Ammon's horn (tissue), 1 donor: ENCODE data around the gene SYNJ1.
A peak's percentile ranks its signal among the peaks of the same experiment; 100 is the strongest.
"Not testable (repeated sequence)": the region's sequence is repeated elsewhere in the genome, so short reads cannot be mapped to it uniquely, and the experiment has no call there.

ENCODE experiments used
- DNase-seq: peaks from one replicate; pipeline ENCODE4 v3.0.0-alpha.2; 2016; ENCODE audit warnings: low spot score

SYNJ1 gene

DNA sequence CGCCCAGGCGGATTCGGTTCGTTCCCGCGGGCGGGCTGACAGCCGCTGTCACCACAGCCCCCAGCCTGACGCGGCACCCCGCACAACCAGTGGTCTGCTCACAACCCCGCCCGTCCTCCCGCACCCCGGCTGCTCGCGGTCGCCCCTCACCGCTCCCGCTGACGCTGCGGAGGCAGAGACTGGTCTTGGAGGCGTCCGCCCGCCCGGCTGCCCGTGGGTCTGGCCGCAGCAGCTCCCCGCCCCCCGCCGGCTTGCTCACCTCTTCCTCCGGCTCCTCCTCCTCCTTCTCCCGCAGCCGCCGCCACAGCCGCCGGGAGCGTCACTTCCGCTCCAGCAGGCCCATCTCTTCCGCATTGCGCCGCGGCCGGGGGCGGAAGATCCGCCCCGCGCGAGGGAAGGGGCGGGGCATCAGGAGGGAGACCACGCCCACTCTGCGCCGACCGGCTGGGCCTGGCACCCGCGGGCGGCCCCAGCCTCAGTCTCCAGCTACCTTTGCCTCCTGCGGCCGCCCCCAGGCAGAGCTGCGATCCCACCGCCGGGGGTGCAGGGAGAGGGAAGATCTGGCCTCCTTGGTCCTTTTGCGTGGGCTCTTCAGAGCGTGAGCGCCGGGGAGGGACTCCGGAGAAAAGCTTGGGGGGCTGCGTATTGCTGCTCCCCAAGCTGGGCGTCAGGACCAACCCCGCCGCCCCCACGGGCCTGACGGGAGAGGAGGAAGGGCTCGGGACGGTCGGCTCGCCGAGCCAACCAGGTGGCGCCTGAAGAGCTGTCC lies at the start of gene SYNJ1:
TSS of gene SYNJ1 (minus strand) at position 327 of the 769 bp plus-strand sequence. CDS start 1,118 bp downstream, outside the sequence.
- peak; percentile 98 for DNase-seq

DNA sequence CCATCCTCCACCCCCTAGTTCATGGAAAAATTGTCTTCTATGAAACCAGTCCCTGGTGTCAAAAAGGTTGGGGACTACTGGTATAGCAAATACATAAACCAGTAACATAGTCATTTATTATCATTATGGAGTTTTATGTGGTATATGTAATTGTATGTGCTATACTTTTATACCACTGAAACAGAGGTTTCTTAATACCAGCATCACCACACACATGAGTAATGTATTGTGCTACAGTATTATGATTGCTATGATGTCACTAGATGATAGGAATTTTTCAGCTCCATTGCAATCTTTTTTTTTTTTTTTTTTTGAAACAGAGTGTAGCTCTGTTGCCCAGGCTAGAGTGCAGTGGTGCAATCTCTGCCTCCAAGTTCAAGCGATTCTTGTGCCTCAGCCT lies 49.5 kb upstream of the SYNJ1 start:
- no peak for DNase-seq

- no peak for DNase-seq
These were observed 48.9 kb upstream of the SYNJ1 start for GRCh38 chr21:32776743-32777142.

- DNase-seq = not testable (repeated sequence)
These were observed 45.2 kb upstream of the SYNJ1 start for GRCh38 chr21:32773048-32773344.

GRCh38 chr21:32772281-32773047 lies 44.7 kb upstream of the SYNJ1 start:
- DNase-seq = no peak

GRCh38 chr21:32770871-32771523 lies 43.2 kb upstream of the SYNJ1 start:
- DNase-seq = peak; percentile 14

DNA sequence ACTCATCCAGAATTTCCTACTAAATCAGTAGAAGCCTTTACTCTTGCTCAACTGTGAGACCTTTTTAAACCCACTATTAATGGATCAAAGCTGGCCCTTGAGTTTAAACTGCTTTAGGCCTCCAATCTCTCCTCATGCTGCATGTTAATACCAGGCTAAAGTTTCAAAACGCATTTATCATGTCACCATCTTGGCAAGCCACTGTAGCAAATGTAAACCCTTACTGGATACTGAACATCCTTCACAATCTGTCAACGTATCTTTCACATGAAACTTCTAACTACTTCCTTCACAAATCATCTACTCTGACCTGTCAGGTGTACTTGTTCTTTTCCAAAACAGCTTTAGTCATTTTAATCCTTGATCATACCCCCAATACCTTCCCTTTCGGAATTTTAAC lies 40.7 kb upstream of the SYNJ1 start:
- no peak for DNase-seq

DNA sequence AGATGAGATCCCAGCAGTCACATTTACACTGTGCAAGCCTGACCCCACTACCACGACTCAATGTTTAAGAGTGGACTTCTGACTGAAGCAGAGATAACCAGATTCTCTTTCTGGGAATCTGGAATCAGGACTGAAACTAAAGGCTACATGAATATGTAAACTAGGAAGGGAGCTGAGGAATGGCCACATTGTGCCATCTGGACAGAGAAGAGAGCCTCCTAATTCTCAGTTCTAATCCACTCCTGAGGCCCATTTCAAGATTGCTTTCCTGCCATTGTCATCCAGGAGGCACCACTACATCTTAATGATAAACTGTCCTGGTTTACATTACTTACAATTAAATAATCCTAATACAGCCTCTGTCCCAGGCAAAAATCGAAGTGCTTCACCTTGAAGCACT lies 37.2 kb upstream of the SYNJ1 start:
- DNase-seq = no peak

DNA sequence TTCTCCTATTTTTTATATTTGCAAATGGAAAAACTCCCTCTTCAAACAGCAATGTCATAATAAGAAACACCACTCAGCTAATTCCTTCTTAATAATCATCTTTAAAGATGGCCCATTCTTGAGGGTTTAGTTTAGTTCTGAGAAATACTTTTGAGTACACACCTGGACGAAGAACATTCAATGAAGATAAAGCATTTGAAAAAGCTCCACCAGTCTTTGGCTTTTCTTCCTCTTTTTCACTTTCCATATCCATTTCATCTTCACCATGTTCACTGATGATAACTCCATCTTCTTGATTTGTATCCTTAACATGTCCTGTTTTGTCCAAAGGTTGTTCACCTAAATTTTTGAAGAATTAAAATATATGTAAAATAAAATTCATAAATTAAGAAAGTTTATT lies 36.4 kb upstream of the SYNJ1 start:
- no peak for DNase-seq

DNA sequence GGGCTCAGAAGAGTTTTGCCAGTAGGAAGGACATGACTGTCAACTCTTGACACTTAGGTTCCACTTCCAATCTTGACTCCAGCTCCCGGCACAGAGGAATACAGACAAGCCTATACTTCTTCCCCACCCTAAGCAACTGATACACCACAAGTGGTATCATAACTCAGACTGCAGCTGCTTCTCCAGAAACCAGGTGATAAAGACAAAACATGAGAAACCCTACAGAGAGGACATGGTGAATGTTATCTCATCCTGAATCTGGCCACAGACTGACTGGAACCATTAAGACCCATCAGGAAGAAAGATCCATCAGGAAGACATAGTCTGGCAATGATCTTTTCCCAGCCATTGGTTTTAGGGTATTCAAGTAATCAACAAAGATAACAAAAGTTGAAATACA lies 30.0 kb upstream of the SYNJ1 start:
- DNase-seq = no peak

- DNase-seq = no peak
These were observed 28.3 kb upstream of the SYNJ1 start for GRCh38 chr21:32756096-32756495.

- DNase-seq = no peak
These were observed 26.2 kb upstream of the SYNJ1 start for GRCh38 chr21:32753818-32754585.

DNA sequence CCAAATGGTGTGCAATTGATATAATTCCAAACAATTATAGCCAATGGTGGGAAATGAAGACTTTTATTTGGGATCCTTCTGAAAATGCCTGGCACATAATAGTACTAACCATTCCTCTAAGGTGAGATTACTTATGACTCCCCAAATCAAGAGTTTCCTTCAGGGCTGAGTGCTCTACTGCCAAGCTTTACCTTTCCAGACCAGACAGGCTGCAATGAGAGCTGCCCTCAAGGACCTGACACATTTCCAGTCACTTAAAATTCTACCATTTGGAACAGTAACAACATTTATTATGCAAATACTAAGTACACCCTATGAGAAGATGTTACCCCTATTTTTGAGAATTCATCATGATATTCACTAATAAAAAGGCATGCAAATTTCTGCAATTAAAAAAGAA lies 22.6 kb upstream of the SYNJ1 start:
- no peak for DNase-seq

DNA sequence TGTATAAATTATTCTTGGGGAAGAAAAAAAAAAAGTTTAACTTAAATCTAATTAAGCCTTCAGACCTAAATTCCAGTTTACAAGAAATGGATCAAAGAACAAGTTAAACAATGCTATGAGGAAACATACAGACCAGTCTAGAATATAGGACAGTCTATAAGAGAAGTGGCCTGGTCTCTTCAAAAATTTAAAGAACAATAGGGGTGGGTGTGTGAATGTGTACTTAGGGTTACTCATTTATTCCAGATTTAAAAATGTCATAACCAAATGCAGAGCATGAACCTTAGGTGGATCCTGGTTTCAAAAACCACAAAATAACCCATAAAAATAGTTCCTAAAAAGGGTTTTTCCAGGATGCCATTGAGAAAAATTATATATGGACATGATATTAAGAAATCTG lies 21.8 kb upstream of the SYNJ1 start:
- DNase-seq = no peak

GRCh38 chr21:32748529-32748928 lies 20.7 kb upstream of the SYNJ1 start:
- DNase-seq = no peak

DNA sequence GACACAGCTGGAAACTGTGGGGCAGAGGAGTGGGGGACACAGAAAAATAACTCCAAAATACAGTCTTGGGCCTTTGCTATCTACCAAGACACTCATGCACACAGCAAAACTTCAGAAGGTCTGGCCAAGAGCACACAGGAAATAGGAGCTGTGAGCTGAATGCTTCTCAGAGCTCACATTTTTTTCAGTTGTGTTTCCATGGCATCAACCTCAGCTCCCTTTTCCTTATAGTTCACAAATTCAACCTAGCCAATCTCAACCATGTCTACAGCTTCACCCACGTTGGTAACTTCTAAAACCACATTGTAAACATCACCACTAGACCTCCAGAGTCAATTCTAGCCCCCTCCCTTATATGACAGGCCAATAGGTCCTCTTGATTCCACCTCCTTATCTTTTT lies 19.6 kb upstream of the SYNJ1 start:
- DNase-seq = no peak

- DNase-seq = not testable (repeated sequence)
These were observed 18.9 kb upstream of the SYNJ1 start for GRCh38 chr21:32746711-32747110.

- DNase-seq = no peak
These were observed 14.6 kb upstream of the SYNJ1 start for GRCh38 chr21:32742396-32742795.

DNA sequence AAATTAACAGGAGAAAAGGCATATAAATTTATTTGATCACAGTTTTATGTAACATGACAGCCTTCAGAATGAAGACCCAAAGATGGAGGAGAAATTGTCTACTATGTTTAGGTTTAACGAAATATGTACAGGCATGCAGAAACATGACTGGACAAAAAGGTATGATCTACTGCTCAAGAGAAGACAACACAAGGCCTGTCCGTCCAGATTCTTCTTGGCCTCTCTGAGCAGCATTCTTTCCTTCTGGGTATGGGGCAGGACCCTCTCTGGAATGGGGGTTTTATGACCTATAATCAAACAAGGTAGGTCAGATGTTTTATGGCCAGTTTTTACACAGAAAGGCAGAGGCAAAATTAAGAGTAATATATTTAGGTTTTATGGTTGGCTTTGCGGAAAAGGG lies 13.5 kb upstream of the SYNJ1 start:
- no peak for DNase-seq

DNA sequence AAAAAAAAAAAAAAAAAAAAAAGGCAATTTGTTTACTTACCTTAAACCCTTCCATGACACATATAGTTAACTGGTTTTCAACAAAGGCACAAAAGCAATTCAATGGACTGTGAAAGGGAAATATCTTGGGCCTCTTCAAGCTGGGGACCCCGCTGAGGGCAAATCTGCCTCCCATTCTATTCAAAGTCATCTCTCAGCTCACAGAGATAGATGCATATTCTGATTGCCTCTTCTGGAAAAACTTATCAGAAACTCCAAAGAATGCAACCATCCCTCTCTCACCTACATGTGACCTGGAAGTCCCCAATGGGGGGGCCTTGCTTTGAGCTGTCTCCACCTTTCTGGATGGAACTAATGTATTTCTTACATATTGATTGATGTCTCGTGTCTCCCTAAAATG lies 12.1 kb upstream of the SYNJ1 start:
- DNase-seq = no peak

DNA sequence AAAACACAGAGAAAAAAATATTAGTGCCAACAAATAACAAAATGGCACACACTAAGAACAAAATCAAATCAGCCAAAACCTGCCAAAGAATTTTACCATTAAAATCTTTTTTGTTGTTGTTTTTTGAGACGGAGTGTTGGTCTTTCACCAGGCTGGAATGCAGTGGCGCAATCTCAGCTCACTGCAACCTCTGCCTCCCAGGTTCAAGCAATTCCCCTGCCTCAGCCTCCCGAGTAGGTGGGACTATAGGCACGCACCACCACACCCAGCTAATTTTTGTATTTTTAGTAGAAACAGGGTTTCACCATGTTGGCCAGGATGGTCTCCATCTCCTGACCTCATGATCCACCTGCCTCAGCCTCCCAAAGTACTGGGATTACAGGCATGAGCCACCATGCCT lies 8.3 kb upstream of the SYNJ1 start:
- not testable (repeated sequence) for DNase-seq

DNA sequence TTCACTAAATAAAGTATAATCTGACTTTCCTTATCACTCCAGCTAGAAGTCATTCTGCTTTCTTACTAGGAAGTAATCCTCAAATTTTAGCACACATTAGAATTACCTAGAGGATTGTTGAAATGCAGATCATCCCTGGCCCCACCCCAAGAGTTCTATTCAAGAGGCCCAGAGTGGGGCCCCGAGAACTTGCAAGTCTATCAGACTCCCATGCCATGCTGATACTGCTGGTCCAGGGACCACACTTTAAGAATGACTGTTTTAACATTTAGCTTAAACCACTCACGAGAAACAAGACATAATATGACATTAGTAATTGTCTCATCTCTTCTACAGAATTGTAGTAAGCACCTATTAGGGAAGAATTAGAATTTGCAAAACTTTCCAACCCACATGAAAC lies 7.7 kb upstream of the SYNJ1 start:
- DNase-seq = no peak
